WI38 (cell line): ENCODE measurements around the gene WNT7B.
"Not testable (repeated sequence)": the region's sequence is repeated elsewhere in the genome, so short reads cannot be mapped to it uniquely, and the experiment has no call there.

ENCODE experiments used
- H3K4me3 ChIP-seq: 2 replicates; pipeline ENCODE4 v1.5.1; 2011; ENCODE audit warnings: low read depth, mild to moderate bottlenecking, control low read depth, low read length
- TF ChIP-seq, protein P1 (sequence below): IDR thresholded peaks from 2 replicates; pipeline ENCODE4 v1.5.1; 2012; ENCODE audit warnings: low read depth, mild to moderate bottlenecking, control low read depth, low read length

Gene WNT7B

DNA sequence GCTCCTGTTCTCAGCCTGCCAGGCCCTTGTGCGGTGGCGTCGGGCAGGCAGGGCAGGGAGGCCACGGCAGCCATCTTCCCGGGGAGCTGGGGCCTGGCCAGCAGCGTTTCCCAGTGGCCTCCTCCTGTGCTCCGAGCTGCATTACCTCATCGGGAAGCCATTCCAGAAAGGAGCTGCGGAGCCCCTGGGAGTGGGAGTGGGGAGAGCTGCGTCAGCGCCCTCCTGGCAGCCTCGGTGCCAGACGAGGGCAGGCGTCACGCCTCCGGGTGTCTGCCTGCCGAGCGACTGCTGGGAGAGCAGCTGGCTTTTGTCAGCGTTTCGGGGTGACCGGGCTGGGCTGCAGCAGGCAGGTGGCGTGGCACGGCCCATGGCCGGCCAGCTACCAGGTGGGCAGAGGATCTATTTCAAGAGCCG, 30.9 kb upstream of the WNT7B start:
- TF ChIP-seq, protein P1, sequence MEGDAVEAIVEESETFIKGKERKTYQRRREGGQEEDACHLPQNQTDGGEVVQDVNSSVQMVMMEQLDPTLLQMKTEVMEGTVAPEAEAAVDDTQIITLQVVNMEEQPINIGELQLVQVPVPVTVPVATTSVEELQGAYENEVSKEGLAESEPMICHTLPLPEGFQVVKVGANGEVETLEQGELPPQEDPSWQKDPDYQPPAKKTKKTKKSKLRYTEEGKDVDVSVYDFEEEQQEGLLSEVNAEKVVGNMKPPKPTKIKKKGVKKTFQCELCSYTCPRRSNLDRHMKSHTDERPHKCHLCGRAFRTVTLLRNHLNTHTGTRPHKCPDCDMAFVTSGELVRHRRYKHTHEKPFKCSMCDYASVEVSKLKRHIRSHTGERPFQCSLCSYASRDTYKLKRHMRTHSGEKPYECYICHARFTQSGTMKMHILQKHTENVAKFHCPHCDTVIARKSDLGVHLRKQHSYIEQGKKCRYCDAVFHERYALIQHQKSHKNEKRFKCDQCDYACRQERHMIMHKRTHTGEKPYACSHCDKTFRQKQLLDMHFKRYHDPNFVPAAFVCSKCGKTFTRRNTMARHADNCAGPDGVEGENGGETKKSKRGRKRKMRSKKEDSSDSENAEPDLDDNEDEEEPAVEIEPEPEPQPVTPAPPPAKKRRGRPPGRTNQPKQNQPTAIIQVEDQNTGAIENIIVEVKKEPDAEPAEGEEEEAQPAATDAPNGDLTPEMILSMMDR = no peak
- no peak overlapping the region for H3K4me3 ChIP-seq

GRCh38 chr22:46007003-46007847, 30.3 kb upstream of the WNT7B start:
- H3K4me3 ChIP-seq = 0 out of 2 replicates have a peak overlapping the region, but pooled peaks have one; percentile 1
- TF ChIP-seq, protein P1 = no peak

- H3K4me3 ChIP-seq = 0 out of 2 replicates have a peak overlapping the region, but pooled peaks have one; percentile 1
- TF ChIP-seq, protein P1 = peak; percentile 78
Observed at GRCh38 chr22:46006379-46007002, 29.5 kb upstream of the WNT7B start.

GRCh38 chr22:46005116-46005705, 28.2 kb upstream of the WNT7B start:
- H3K4me3 ChIP-seq = not testable (repeated sequence)

GRCh38 chr22:46004105-46004866, 27.3 kb upstream of the WNT7B start:
- H3K4me3 ChIP-seq = no peak overlapping the region
- TF ChIP-seq, protein P1 = no peak

DNA sequence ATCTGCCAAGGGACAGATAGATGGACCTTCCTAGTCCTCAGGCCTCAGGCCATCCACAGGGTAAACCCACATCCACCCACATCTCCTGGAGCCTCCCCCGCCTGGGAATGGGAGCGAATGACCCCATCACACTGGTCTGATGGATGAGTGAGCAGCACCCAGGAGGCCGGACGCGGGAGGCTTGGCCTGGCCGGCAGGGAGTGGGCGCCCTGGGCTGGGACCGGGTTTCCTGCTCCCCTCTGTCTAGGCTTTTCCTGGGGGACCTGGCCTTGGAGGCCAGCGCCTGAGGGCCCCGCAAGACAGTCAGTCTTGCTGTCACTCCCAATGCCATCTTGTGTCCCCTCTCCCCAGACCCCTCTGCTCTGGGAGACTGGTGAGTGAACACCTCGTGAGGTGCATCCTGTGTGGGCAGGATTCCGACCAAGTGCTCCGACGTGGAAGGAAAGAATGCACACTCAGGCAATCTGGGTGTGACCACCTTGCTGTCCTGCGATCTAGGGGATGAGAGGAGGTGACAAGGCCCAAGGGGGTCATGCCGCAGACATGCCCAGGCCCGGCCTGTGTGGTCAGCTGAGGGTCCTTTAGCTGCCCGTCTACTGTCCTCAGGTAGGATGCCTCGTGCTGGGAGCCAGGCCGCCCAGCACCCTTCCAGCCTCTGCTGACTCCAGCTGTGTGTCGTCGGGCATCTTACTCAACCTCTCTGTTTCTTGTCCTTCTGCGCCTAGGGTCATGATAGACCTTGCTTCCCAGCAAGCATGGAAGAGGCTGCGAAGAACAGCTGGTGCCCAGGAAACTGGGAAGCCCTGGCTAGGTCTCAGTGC, 26.5 kb upstream of the WNT7B start:
- TF ChIP-seq, protein P1 = no peak

More for the DNA sequence above, 26.5 kb upstream of the WNT7B start:
- H3K4me3 ChIP-seq = no peak overlapping the region
